ENCODE data around the gene TRIM33. TPM values are rescaled to one million over a fixed set of nuclear protein-coding genes. Genes with fewer than 3 reads are reported as not detected.

Gene TRIM33
- total RNA-seq, 1 experiment from 2014 or later: 41.2 TPM

GRCh38 chr1:114455102-114455785 is 55.8 kb downstream of the TRIM33 start:
- Histone ChIP-seq H3K27me3 (ENCODE audit: insufficient read depth, low read length) (no peaks in the 10 kb centered on the region), H3K9ac (ENCODE audit: low read length) (no peak overlapping the region), H3K9me3 (ENCODE audit: control insufficient read depth in 1 of 2, insufficient read depth in 1 of 2, low read depth in 1 of 2, low read length in 2 of 2) (peaks cover 0 to 5% of the 10 kb centered on the region in 2 experiments; a peak in 1 of 4 replicates), H3K4me3 (replicated peaks in 1 of 2; ENCODE audit: low read depth in 1 of 2, low read length in 2 of 2) (no peak overlapping the region), H4K20me1 (ENCODE audit: insufficient read depth) (no peaks in the 10 kb centered on the region), H3K4me1 (ENCODE audit: control insufficient read depth in 1 of 2, insufficient read depth in 2 of 2, low read length in 2 of 2) (peaks cover 0 to 13% of the 10 kb centered on the region in 2 experiments; a peak in 2 of 4 replicates), H2AFZ (ENCODE audit: low read depth, low read length, poor library complexity, severe bottlenecking) (no peak overlapping the region), H3K36me3 (ENCODE audit: control insufficient read depth in 1 of 2, insufficient read depth in 2 of 2, low read length in 2 of 2) (peaks cover 0 to 35% of the 10 kb centered on the region in 2 experiments; a peak in 1 of 4 replicates), H3K79me2 (ENCODE audit: insufficient read depth, low read length) (peaks cover 25% of the 10 kb centered on the region; the same call in 1 of the 2 replicates), H3K27ac (ENCODE audit: low read depth, low read length) (no peak overlapping the region), H3K9me2 (ENCODE audit: insufficient read depth) (no peaks in the 10 kb centered on the region), H3K4me2 (ENCODE audit: low read length) (no peak overlapping the region)
- intact Hi-C loops (cut with micrococcal nuclease): no loop called here
- POLR2A ChIA-PET: no interaction called here
- DNase-seq (ENCODE audit: low read depth, low spot score): no peak
- ATAC-seq: no peak
- no peak for TF ChIP-seq CBX3 (IDR thresholded peaks at IDR 0.05; ENCODE audit: low read depth)
- TF ChIP-seq ATF3 (IDR thresholded peaks at IDR 0.05): no peak
- TF ChIP-seq ZBTB33 (IDR thresholded peaks at IDR 0.05; ENCODE audit: extremely low read depth, insufficient replicate concordance, low read length): no peak
- TF ChIP-seq MAX (IDR thresholded peaks at IDR 0.05): no peak
- no peak for TF ChIP-seq TCF7L2 (IDR thresholded peaks at IDR 0.05; ENCODE audit: borderline replicate concordance, extremely low read depth, insufficient read depth, insufficient read length)
- no peak for TF ChIP-seq ZNF274 (IDR thresholded peaks at IDR 0.05; ENCODE audit: low read depth, low read length)
- no peak for TF ChIP-seq YY1 (IDR thresholded peaks at IDR 0.05; ENCODE audit: extremely low read depth, insufficient replicate concordance, low read depth, low read length)
- no peak for TF ChIP-seq JUND (IDR thresholded peaks at IDR 0.05)
- TF ChIP-seq EGR1 (IDR thresholded peaks at IDR 0.05; ENCODE audit: low read depth): no peak
- RAD21 ChIA-PET (ENCODE audit: low non-redundant PET in 1 of 2, low total read pairs in 2 of 2, uncharacterized antibody in 2 of 2, unreplicated experiment in 2 of 2): no interaction called here
- CTCF ChIA-PET: no interaction called here
- BruUV-seq (replicated peaks): no TSS peak
